Caco-2 (cell line): ENCODE data around the gene PELI2. TPM values are rescaled to one million over a fixed set of nuclear protein-coding genes. Genes with fewer than 3 reads are reported as not detected.

Source experiments
- BruUV-seq: library from RNA; stranded (reverse); fragments of 400-500 nt; replicated peaks from 2 replicates; lab custom pipeline; 2021; lab: Mats Ljungman, UMichigan
- CTCF ChIA-PET: fragments of 300-600 bp; sonication (Branson Sonifier 250); formaldehyde crosslinking; loops from one replicate; lab custom pipeline; 2022; ENCODE audit warnings: antibody characterized with exemption; lab: Charles Lee
- POLR2A ChIA-PET: fragments of 300-600 bp; sonication (Branson Sonifier 250); formaldehyde crosslinking; loops from one replicate; lab custom pipeline; 2022; ENCODE audit warnings: antibody characterized with exemption; lab: Charles Lee
- DNase-seq, 2 experiments: peaks; one replicate each; pipeline versions ENCODE4 v3.0.0 to v3.0.0-alpha.2; 2020 to 2022
- H3K27me3 ChIP-seq: replicated peaks from 2 replicates; pipeline ENCODE4 v1.6.0; 2011; ENCODE audit warnings: low read length; ENCODE audit not compliant: control insufficient read depth, insufficient read depth
- H3K36me3 ChIP-seq: 2 replicates; pipeline ENCODE4 v1.5.1; 2011; ENCODE audit warnings: low read length; ENCODE audit not compliant: control insufficient read depth, insufficient read depth
- H3K4me1 ChIP-seq: fragments of 250-450 bp; sonication (Bioruptor Pico); 2 replicates; pipeline ENCODE4 v1.5.1; 2020; ENCODE audit warnings: mild to moderate bottlenecking
- H3K4me3 ChIP-seq: 2 replicates; pipeline ENCODE4 v1.5.1; 2011; ENCODE audit warnings: low read depth, mild to moderate bottlenecking, control low read depth, low read length
- H3K9me3 ChIP-seq: fragments of 250-450 bp; sonication (Bioruptor Pico); 2 replicates; pipeline ENCODE4 v1.5.1; 2020; ENCODE audit warnings: mild to moderate bottlenecking, moderate library complexity
- H3K27ac Mint-ChIP-seq: one replicate; pipeline ENCODE4 v1.8.0; 2022; ENCODE audit warnings: mixed read lengths; ENCODE audit not compliant: unreplicated experiment
- H3K27me3 Mint-ChIP-seq: one replicate; pipeline ENCODE4 v1.8.0; 2022; ENCODE audit warnings: mixed read lengths; ENCODE audit not compliant: insufficient read depth, unreplicated experiment
- H3K36me3 Mint-ChIP-seq: one replicate; pipeline ENCODE4 v1.8.0; 2022; ENCODE audit warnings: mild to moderate bottlenecking, mixed read lengths; ENCODE audit not compliant: insufficient read depth, unreplicated experiment
- H3K4me1 Mint-ChIP-seq: one replicate; pipeline ENCODE4 v1.8.0; 2022; ENCODE audit warnings: low read depth, mixed read lengths; ENCODE audit not compliant: unreplicated experiment
- H3K4me3 Mint-ChIP-seq: one replicate; pipeline ENCODE4 v1.8.0; 2022; ENCODE audit warnings: mild to moderate bottlenecking, moderate library complexity, mixed read lengths; ENCODE audit not compliant: unreplicated experiment
- H3K9me3 Mint-ChIP-seq: one replicate; pipeline ENCODE4 v1.8.0; 2022; ENCODE audit warnings: mixed read lengths; ENCODE audit not compliant: unreplicated experiment
- CTCF ChIP-seq, 2 experiments: fragments of 200-600 bp in 1 of 2; IDR thresholded peaks; 1 replicate in 1 of 2; 2 replicates in 1 of 2; pipeline versions ENCODE4 v1.5.1 to v1.8.0; 2011 to 2022; ENCODE audit warnings: antibody characterized with exemption in 1 of 2, control low read depth in 1 of 2, inconsistent platforms in 1 of 2, low read depth in 1 of 2, low read length in 1 of 2, mild to moderate bottlenecking in 1 of 2, moderate library complexity in 1 of 2; ENCODE audit not compliant: insufficient read depth in 1 of 2, severe bottlenecking in 1 of 2, unreplicated experiment in 1 of 2
- intact Hi-C: fragments of 100-400 bp; cut with micrococcal nuclease; formaldehyde crosslinking; loops from one replicate; pipeline ENCODE4 v1.10.0; 2022; ENCODE audit not compliant: unreplicated experiment
- total RNA-seq: library from RNA; stranded (reverse); gene quantifications from 2 replicates; pipeline ENCODE4 v1.2.3, GENCODE V29; 2022

PELI2 gene
- total RNA-seq, 1 experiment from 2014 or later: 8.5 TPM

GRCh38 chr14:56142314-56142713 lies 24.1 kb downstream of the PELI2 start:
- BruUV-seq: no TSS peak
- DNase-seq: no peak
- ChIA-PET CTCF (no interaction called here), POLR2A (no interaction called here)
- Mint-ChIP-seq H3K36me3 (no peaks in the 10 kb centered on the region), H3K9me3 (no peaks in the 10 kb centered on the region), H3K4me1 (no peaks in the 10 kb centered on the region), H3K4me3 (no peak overlapping the region), H3K27me3 (peaks cover 8% of the 10 kb centered on the region), H3K27ac (no peak overlapping the region)
- TF ChIP-seq CTCF (IDR thresholded peaks at IDR 0.05; ENCODE audit: insufficient read depth in 1 of 2, low read depth in 1 of 2, low read length in 1 of 2, severe bottlenecking in 1 of 2, unreplicated experiment in 1 of 2): no peak
- intact Hi-C loops: no loop called here
- Histone ChIP-seq H3K4me3 (no peak overlapping the region), H3K27me3 (no peaks in the 10 kb centered on the region), H3K4me1 (no peaks in the 10 kb centered on the region), H3K36me3 (no peaks in the 10 kb centered on the region), H3K9me3 (no peaks in the 10 kb centered on the region)

- Histone ChIP-seq H3K9me3 (no peaks in the 10 kb centered on the region), H3K4me3 (no peak overlapping the region), H3K27me3 (no peaks in the 10 kb centered on the region), H3K36me3 (no peaks in the 10 kb centered on the region), H3K4me1 (no peaks in the 10 kb centered on the region)
- ChIA-PET CTCF (no interaction called here), POLR2A (no interaction called here)
- no peak for TF ChIP-seq CTCF (IDR thresholded peaks at IDR 0.05; ENCODE audit: insufficient read depth in 1 of 2, low read depth in 1 of 2, low read length in 1 of 2, severe bottlenecking in 1 of 2, unreplicated experiment in 1 of 2)
- no peaks in the 10 kb centered on the region for H3K9me3 Mint-ChIP-seq
- intact Hi-C loops: no loop called here
- no peak for DNase-seq
- no peak overlapping the region for H3K4me3 Mint-ChIP-seq
- peaks cover 8% of the 10 kb centered on the region for H3K27me3 Mint-ChIP-seq
- BruUV-seq: no TSS peak
- no peak overlapping the region for H3K27ac Mint-ChIP-seq
- H3K36me3 Mint-ChIP-seq: no peaks in the 10 kb centered on the region
- no peaks in the 10 kb centered on the region for H3K4me1 Mint-ChIP-seq
Observed at GRCh38 chr14:56143025-56143424, 24.8 kb downstream of the PELI2 start.

GRCh38 chr14:56144176-56144575 lies 26.0 kb downstream of the PELI2 start:
- Mint-ChIP-seq H3K36me3 (no peaks in the 10 kb centered on the region), H3K4me3 (no peak overlapping the region), H3K27me3 (peaks cover 8% of the 10 kb centered on the region), H3K4me1 (no peaks in the 10 kb centered on the region), H3K27ac (no peak overlapping the region), H3K9me3 (no peaks in the 10 kb centered on the region)
- H3K9me3 ChIP-seq: no peaks in the 10 kb centered on the region
- H3K4me1 ChIP-seq: no peaks in the 10 kb centered on the region
- H3K36me3 ChIP-seq: no peaks in the 10 kb centered on the region
- intact Hi-C loops: no loop called here
- BruUV-seq: no TSS peak
- no peak for TF ChIP-seq CTCF (IDR thresholded peaks at IDR 0.05; ENCODE audit: insufficient read depth in 1 of 2, low read depth in 1 of 2, low read length in 1 of 2, severe bottlenecking in 1 of 2, unreplicated experiment in 1 of 2)
- no peak overlapping the region for H3K4me3 ChIP-seq
- no peak for DNase-seq
- H3K27me3 ChIP-seq: no peaks in the 10 kb centered on the region
- ChIA-PET POLR2A (no interaction called here), CTCF (no interaction called here)
